Activated T-helper 9 cell treated with anti-CD3 and anti-CD28 coated beads, Interleukin-2, amount 50 U/mL, for 16 hours (primary cell): ENCODE data around the gene RNF169.

Experiments used
- DNase-seq: peaks from one replicate; pipeline ENCODE4 v3.0.0-alpha.2; 2020; ENCODE audit warnings: low read depth

RNF169 gene

DNA sequence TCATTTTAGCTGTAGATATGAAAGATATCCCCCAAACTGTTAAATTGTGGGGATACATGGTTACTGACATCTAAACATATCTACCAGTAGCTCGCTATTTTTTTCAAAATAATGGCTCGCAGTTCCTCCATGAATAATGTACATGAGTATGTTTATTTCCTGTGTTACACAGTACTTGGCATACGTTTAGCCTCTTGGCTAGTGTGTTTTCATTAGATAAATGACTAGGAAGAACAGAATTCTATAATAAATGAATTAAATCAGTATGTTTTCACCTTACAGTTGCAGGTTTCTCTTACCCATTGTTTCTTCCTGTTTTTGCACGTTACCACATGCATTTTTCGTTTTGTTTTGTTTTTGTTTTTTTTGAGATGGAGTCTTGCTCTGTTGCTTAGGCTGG is 21.8 kb downstream of the RNF169 start:
- no peak for DNase-seq

DNA sequence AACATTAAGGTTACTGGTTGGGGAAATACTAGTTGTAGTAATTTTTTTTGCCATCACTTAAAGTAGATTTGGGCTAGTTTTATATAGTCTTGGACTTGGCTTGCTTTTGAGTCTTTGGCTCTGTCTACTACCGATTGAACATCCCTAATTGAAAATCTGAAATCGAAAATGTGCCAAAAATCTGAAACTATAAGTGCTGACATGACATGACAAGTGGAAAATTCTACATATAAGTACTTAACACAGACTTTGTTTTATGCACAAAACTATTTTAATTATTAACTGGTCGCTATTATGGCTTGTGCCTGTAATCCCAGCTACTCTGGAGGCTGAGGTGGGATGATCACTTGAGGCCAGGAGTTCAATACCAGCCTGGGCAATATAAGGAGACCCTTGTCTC is 22.5 kb downstream of the RNF169 start:
- DNase-seq, result no peak

DNA sequence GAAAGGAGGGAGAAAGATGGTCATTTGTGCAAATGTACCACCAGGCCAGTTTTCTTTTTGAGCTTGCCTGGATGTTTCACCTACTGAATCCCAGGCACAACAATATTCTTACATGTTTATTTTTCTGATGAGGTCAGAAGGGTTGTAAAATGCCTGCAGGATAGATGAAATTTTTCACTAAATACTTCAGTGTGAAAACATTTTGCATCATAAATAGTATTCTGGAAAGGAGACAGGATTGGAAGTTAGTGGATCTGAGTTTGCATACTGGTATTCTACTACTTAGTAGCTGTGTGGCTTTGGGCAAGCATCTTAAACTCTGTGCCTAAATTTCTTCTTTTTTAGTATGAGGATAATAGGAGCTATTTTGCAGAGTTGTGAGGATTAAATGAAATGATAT is 24.8 kb downstream of the RNF169 start:
- DNase-seq, result no peak

DNA sequence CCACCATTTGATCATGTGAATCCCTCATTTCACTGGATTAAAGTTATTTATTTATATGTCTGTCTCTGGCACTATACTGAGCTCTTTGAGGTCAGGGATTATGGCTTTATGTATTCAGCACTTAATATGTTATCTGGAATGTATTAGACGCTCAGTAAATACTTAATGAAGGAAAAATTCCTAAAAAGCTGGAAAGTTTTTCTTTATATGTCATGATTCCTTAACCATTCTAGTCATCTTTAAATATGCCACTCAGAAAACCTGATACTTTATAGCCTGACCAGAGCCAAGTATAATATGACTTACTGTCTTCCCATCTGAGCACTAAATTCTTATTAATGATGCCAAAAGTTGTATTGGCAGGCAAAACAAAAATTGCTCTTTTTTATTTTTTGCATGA is 27.1 kb downstream of the RNF169 start:
- DNase-seq, result no peak

DNA sequence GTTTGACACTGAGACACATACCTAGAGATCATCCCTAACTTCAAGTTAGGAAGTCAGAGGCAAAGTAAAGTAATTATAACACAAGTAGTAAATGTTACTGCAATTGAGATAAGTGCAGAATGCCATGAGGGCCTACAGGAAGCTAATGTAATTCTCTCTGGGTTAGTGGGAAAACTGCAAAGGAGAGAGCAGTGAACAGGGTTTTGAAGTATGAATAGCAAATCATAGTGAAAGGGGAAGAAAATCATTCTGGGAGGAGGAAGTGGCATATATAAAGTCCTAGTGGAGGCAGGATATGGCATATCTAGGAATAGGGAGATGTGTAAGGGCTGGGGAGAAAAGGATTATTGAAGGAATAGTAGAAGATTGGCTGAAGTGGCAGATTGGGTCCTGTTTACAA is 27.9 kb downstream of the RNF169 start:
- DNase-seq, result no peak

DNA sequence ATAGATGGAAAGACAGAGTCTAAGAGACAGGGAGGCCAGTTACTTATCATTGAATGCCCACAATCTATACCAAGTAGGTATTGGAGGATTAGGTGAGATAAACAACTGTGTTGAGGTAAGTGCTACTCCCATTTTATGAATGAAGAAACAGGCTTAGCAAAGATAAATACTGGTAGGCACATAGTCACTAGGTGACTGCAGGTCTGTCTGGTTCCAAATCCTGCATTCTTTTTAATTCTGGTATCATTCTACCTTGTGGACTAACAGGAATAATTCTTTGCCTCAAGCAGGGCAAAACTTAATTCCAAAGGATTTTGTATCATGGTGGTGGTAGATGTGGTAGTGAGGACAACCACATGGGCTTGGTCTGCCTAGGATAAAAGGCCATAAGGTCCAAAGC is 28.4 kb downstream of the RNF169 start:
- DNase-seq, result no peak

DNA sequence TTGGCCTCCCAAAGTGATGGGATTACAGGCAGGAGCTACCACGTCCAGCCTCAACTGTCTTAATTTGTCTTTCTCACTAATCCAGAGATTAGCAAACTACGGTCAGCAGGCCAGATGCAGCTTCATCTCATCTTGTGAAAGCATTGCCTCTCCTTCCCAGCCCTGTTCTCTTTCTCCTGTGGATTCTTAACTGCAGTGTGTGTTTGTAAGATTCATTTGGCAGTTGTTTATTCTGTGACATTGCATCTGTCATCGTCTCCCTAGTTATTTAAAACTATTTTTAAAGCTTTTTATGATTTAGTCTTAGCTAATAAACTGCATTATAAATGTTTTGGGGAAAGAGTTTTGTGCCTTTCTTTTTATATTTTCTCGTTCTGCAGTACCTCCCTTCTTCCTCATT is 29.2 kb downstream of the RNF169 start:
- DNase-seq, result no peak

DNA sequence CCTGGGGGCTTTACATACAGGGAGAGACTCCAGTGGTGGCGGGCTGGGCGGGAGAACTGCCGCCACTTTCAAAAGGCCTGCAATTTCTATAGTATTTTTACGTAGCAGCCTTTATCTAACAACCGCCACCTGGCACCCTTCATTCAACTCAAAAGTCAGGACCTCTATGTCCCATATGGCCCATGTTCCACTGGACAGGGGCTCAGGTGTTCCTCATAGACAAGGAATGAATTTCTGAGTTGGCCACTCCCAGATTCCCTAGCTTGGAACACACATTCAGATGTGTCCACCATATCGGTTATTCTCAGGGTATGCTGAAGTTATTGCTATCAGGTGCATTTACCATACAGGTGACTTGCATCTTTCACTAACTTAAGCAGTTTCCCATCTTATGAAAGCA is 29.9 kb downstream of the RNF169 start:
- DNase-seq, result no peak

DNA sequence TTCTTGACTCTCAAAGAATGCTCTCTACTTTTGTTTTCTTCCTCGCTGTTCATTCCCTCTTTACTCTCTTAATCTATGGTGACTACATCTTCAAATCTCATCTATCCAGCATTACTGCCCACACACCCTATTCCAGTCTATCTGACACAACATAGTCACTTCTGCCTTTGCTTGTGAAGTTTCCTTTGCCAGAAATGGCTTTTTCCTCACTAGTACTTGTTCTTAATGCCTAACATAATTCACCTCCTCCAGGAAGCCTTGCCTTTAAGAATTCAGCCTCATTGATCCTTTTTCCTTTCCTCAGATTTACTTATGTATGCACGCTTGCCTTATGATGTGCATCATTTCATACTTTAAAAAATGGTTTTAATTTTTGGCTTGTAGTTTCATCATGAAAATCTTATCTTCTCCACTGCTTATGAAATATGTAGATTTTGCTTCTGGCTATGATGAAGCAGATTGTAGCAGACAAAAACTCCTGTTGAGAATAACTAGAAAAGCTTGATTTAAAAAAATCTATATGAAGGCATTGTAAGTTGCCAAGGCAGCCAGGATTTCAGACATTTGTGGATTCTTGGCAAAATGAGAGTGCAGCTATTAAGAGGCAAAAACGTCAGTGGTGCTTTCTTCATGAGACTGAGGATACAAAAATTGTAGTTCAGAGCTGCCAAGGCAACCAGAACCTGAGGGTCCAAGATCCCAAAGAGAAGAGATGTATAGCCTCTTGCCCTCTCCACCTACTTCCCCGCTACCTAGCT is 31.8 kb downstream of the RNF169 start:
- DNase-seq, result no peak

DNA sequence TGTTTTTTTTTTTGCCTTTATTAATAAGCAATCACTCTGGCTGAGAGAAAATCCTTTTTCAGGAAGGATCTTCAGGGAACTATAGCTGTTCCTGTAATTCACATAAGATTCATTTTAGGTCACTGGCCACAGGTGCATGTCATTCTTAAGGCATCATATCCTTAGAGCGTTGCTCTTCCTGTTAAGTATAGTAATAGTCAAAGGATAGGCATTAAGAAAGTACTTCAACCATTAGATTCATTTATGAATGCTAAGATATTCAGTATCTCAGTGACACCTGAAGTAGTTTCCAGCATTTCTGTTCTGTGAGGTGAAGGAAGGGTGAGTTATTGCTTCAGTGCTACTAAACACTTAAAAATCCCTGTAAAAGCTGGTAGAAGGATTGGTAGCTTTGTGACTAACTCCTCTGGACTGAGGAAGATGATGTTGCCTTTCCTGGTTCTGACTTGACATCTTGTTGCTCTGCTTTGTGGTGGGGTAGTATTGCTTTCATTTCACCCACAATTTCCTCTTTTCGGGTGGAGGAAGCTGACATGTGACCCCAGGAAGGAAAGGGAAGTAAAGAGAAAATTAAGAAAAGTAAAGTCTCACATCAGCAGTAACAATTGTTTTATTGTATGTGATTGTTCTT is 34.7 kb downstream of the RNF169 start:
- DNase-seq, result no peak

DNA sequence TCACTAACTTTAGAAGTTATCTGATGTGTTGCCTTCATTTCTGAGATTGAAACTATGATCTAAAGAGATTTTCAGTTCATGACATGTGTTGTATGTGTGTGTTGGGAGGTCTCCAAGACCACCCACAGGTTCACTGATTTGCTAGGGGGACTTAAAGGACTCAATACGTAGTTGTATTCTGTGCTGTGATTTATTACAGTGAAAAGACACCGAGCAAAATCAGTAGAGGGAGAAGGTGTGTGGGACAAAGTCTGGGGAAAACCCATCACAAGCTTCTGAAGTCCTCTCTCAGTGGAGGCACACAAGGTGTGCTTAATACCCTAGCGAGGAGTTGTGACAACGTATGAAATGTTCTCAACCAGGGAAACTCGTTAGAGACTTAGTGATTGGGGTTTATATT is 35.6 kb downstream of the RNF169 start:
- DNase-seq, result no peak

DNA sequence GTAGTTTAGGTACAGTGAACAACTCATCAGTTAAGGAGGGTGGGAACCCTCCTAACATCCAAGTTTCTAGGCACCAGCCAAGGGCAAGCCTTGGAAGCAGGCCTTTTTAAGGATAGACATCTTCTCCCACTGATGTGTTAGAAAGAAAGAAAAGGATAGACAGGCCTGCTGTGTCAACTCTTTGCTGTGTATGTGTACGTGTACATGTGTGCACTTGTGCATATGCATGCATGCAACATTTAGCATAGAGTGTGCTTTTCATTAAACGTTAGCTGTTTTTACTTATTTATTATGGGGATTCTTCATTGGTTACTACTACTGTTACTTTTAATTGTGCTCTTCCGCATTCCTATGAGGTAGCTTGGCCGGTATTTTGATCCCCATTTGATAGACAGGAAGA is 36.1 kb downstream of the RNF169 start:
- DNase-seq, result no peak

DNA sequence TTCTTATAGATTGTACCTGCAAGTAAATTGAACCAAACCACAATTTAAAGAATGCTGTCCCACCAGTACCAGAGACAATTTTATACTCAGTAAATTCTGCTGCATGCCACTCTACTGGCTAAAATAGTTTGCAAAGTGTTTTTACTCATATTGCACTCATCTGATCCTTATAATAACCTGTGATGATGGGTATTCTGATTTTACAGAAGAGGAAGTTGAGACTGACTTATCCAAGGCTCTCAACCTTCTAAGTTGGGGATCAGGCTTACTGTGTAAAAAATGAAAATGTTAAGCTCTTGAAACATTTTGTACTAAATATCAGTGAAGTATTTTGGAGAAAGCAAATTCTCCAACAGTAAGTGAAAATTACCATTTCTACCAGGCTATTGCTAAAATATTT is 37.9 kb downstream of the RNF169 start:
- no peak for DNase-seq

DNA sequence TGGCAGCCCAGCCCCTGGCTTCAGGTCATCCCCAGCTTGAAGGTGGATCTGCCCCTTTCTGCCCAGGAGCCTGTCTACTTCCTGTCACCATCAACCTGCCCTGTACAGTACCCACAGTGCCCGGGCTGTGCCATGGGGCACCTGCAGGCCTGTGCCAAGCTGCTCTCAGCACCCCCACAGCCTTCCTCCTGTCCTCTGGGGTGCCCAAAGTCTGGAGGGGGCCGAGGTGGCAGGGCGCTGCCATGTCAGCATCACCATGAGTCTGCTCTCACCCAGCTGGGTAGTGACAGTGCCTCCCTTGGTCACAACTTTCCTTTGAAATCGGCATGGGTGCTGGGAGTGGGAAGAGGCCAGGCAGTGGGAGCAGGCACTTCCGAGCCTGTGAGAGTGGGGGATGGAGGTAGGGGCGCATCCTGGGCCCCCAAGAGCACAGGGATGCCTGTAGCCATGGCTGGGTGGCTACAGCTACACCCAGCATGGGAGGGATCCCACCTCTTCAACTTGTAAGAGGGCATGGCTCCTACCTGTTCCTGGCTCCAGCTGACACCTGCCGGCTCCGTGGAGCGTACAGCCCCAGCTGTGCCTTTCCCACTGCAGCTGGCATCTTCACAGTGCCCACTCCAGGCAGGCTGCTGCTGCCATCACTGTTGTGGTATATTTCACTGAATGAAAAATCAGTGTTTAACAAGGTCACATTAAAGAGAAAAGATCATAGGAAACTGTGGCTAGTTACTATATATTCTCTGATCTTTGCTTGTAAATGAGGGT is 42.9 kb downstream of the RNF169 start:
- no peak for DNase-seq

DNA sequence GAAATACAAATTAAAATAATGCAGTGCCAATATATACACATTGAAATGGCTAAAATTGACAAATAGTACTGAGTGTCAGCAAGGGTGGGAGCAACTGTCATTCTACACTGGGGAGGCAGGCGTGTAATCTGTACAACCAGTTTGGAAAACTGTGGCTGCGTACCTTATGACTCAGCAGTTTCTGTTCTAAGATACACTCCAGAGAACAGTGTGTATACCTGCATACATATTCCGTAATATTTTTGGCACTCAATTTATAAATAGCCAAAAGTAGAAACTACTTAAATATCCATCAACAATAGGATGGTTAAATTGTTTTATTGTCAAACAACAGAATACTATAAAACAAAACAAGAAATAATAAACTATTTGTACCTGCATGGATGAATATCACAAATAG is 57.6 kb downstream of the RNF169 start:
- no peak for DNase-seq

DNA sequence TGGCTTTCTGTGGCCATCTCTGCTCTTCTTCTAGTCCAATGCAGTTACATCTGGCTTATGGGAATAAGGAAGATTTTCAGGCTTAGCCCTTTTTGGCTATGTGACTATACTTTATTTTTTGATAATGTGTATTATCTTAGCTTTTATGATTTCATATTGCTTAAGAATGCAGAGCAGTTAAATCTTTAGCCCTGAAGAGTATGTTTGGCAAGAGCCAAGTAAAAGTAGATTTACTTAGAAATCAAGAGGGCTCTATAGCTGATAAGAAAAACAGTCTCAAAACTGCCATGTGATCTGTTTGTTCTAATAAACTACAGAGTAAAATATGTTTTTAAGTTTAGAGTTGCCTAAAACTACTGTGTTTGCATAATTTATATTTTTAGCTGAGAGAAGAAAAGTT is 61.2 kb downstream of the RNF169 start:
- no peak for DNase-seq

DNA sequence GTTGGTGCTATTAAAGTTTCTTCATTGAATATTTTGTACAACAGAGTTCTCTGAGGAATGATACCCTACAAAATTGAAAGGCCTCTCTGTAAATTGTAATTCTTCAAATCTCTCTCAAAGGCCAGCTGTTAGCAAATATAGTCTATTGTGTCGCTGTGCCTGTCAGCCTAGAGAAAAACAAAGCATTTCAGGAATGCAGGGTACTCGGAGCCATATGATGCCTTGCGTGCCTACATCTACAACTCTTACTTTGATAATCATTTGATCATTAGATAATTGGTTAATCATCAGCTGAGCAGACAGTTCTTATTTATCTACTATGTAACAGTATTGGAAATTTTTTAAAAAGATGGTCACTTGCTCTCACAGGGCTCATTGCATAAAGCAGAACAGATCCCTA is 67.3 kb downstream of the RNF169 start:
- DNase-seq, result no peak

DNA sequence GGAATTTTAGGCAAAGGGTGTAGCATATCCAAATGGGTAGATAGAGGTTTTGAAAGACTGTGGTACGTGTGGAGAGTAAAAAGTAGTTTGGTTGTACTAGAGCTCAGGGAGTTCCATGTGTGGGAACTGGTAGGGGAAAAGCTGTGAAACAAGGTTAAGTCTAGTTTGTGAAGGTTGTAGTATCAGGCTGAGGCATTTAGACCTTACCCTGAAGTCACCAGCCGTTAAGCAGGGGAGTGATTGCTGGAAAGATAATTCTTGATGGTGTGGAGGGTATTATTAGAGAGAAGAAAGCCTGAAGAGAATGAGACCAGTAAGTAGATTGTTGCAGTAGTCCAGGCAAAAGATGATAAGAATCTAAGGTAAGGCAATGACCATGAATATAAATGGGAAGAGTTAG is 68.0 kb downstream of the RNF169 start:
- DNase-seq, result no peak

DNA sequence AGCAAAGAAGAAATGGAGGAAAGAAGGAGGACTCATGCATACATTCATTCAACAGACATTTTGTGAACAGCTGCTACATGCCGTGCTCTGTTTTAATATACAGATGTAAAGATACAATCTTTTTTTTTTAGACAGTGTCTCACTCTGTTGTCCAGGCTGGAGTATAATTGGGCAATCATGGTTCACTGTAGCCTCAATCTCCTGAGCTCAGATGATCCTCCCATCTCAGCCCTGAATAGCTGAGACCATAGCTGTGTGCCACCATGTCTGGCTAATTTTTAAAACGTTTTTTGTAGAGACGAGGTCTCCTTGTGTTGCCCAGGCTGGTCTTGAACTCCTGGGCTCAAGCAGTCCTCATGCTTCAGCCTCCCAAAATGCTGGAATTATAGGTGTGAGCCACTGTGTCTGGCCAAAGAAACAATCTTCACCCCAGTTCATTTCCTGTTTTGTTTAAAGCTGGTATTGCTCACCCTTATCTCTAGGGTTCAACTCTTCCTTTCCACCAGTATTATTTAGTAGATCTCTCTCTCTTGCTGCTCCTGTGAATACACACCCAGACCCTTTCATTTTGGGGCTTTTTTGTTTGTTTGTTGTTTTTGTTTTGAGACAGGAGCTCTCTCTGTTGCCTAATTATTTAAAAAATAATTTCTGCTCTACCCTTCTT is 69.8 kb downstream of the RNF169 start:
- no peak for DNase-seq

DNA sequence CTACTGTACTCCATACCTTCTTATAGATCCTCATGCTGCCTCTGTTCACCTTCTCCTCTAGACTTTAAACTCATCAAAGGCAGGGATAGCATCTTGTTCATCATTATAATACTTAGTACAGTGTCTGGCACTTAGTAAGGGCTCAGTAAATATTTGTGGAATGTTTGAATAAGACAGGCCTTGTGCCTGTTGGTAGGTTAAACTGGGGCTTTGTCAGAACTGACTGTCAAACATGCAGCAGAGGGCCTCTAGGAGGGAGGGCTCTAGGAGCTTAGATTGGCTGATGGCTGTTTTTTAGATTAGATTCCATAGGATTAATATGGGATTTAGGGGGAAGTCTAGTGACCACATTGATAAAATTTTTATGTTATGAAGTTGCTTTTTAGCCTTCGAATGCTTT is 70.8 kb downstream of the RNF169 start:
- no peak for DNase-seq

DNA sequence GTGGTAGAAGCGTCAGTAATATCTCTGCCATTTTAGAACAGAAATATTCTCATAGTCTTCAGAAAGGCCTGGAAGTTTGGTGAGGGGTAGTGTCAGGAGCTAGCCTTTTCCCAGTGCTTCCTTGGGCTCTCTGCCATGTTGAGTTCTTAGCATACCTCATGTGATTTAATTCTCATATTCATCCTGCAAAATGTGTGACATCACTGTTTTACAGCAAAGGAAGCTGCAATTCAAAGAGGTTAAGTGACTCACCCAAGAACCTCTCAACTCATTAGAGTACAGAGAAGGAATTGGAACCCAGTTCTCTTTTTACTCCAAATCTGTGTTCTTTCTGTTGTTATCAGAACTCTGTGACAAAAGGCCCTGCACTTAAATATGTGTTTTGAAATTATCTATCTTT is 72.1 kb downstream of the RNF169 start:
- DNase-seq, result no peak

DNA sequence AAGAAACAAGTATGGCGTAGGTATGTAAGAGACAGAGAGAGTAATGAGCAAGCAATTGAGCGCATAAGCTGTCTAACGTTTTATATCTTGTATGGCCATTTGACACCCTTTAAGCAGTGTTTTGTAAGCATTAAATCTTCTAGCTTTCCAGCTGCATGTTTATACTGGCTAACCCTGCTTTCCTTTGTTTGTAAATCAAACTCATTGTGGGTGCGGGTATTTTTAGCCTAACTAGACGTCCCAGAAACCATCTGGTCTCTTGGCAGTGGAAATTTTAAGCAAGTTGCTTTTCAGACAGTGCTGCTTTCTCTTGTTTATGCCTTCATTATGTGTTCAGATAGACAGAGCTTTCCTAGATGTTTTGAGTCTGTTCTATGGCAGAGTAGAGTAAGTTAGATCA is 73.5 kb downstream of the RNF169 start:
- no peak for DNase-seq
